Measurements from ENCODE around the gene PIK3CD.
"Not testable (repeated sequence)": the region's sequence is repeated elsewhere in the genome, so short reads cannot be mapped to it uniquely, and the experiment has no call there.

GRCh38 chr1:9748391-9748790 is 96.9 kb downstream of the PIK3CD start:
- not testable (repeated sequence) for TF ChIP-seq NRF1 (IDR thresholded peaks at IDR 0.05; ENCODE audit: low read depth, low read length); EZH2 (IDR thresholded peaks at IDR 0.05; ENCODE audit: low read depth, low read length, severe bottlenecking); ASH2L (IDR thresholded peaks at IDR 0.05; ENCODE audit: low read length); GABPA (IDR thresholded peaks at IDR 0.05; ENCODE audit: borderline replicate concordance, insufficient read depth, low read length); CTCF (IDR thresholded peaks at IDR 0.05; ENCODE audit: control extremely low read depth in 1 of 3, insufficient read depth in 1 of 3, low read depth in 1 of 3, low read length in 3 of 3); SIN3A (conservative IDR thresholded peaks at IDR 0.05 in 1 of 2, IDR thresholded peaks at IDR 0.05 in 1 of 2; ENCODE audit: low read depth in 1 of 2, low read length in 2 of 2); TAF1 (IDR thresholded peaks at IDR 0.05; ENCODE audit: low read depth, low read length); POLR2A (IDR thresholded peaks at IDR 0.05; ENCODE audit: control extremely low read depth in 1 of 2, low read depth in 2 of 2, low read length in 2 of 2); TAF7 (optimal IDR thresholded peaks at IDR 0.05; ENCODE audit: borderline replicate concordance, low read depth, low read length); SUZ12 (IDR thresholded peaks at IDR 0.05; ENCODE audit: low read length); BRCA1 (IDR thresholded peaks at IDR 0.05; ENCODE audit: low read depth, low read length); PHF8 (conservative IDR thresholded peaks at IDR 0.05; ENCODE audit: low read depth, low read length)

Measured in H1 (cell line).